NB4 (cell line): ENCODE results near the gene MIF4GD.

Source experiments
- DNase-seq: peaks from one replicate; pipeline ENCODE4 v3.0.0; 2010; ENCODE audit warnings: low read depth
- H3K4me3 ChIP-seq: one replicate; pipeline ENCODE4 v1.5.1; 2011; ENCODE audit warnings: mild to moderate bottlenecking, low read depth, low read length, moderate library complexity
- MYC ChIP-seq: IDR thresholded peaks from 2 replicates; pipeline ENCODE4 v1.6.1; 2011; ENCODE audit warnings: low read depth, low read length
- POLR2A ChIP-seq: IDR thresholded peaks from 2 replicates; pipeline ENCODE4 v1.6.1; 2011; ENCODE audit warnings: mild to moderate bottlenecking; ENCODE audit not compliant: insufficient read length; ENCODE audit errors: extremely low read depth
- TF ChIP-seq, protein P1 (sequence below): IDR thresholded peaks from 2 replicates; pipeline ENCODE4 v1.6.1; 2011; ENCODE audit warnings: low read depth, low read length
- TF ChIP-seq, protein P2 (sequence below): IDR thresholded peaks from one replicate; pipeline ENCODE4 v1.5.1; 2012; ENCODE audit warnings: low read depth, low read length

MIF4GD gene, protein sequence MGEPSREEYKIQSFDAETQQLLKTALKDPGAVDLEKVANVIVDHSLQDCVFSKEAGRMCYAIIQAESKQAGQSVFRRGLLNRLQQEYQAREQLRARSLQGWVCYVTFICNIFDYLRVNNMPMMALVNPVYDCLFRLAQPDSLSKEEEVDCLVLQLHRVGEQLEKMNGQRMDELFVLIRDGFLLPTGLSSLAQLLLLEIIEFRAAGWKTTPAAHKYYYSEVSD

DNA sequence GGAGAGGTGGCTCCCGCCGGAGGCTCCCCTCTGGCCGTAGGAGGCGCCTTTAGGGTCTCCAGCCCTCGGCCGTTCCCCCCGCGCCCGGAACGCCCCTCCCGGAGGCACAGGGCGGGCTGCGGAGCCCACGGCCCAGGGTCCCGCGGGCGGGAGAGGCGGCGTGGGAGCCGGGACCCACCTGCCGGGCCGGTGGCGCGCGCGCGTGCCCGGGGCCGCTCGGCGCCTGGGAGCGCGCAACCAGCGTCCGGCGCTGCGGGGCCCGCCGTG is at the start of gene MIF4GD:
TSS of gene MIF4GD (minus strand) at position 266 of the 267 bp plus-strand sequence. CDS start 1,036 bp downstream, outside the sequence.
- TF ChIP-seq POLR2A: peak; percentile 52
- TF ChIP-seq, protein P1, sequence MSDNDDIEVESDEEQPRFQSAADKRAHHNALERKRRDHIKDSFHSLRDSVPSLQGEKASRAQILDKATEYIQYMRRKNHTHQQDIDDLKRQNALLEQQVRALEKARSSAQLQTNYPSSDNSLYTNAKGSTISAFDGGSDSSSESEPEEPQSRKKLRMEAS: no peak
- H3K4me3 ChIP-seq: peak within 1 kb of the TSS; percentile 76
- DNase-seq: no peak

DNA sequence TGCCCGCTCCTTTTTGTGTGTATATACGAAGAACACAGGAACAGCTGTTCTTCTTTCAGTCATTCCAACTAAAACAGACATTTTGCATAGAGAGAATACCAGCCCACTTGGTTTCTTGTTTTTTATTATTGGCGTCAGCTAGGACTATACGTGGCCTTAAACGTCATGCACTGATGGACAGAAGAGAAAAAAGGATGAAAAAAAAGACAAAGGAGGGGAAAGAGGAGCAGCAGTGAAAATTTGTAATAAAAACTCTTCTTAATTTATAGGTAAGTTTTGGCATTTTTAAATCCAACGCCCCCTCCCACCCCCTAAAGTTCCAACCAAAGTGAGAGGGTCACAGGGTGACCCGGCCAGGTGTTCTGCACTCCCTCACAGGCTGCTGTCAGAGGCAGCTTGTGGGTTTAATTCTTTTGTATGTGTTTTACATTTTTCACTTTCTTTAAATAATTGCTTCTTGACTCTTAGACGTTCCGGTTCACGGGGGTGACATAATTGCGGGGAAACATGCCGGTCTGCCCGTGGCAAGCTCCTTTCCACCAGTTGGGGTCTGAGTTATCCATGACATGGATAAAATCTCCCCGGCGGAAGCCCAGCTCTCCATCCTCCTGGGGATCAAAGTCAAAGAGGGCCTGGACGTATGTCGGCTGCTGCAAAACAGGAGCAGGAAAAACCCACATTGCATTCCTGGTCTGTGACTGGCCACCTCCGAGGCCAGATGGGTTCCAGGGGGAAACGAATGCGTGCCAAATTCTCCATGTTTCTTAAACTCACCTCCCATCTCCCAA is 49.1 kb upstream of the MIF4GD start:
- TF ChIP-seq, protein P1: no peak
- TF ChIP-seq, protein P2, sequence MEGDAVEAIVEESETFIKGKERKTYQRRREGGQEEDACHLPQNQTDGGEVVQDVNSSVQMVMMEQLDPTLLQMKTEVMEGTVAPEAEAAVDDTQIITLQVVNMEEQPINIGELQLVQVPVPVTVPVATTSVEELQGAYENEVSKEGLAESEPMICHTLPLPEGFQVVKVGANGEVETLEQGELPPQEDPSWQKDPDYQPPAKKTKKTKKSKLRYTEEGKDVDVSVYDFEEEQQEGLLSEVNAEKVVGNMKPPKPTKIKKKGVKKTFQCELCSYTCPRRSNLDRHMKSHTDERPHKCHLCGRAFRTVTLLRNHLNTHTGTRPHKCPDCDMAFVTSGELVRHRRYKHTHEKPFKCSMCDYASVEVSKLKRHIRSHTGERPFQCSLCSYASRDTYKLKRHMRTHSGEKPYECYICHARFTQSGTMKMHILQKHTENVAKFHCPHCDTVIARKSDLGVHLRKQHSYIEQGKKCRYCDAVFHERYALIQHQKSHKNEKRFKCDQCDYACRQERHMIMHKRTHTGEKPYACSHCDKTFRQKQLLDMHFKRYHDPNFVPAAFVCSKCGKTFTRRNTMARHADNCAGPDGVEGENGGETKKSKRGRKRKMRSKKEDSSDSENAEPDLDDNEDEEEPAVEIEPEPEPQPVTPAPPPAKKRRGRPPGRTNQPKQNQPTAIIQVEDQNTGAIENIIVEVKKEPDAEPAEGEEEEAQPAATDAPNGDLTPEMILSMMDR: no peak
- TF ChIP-seq POLR2A: no peak
- no peak for TF ChIP-seq MYC
- no peak overlapping the region for H3K4me3 ChIP-seq
- no peak for DNase-seq

- H3K4me3 ChIP-seq: no peak overlapping the region
- DNase-seq: no peak
- TF ChIP-seq, protein P2: no peak
- TF ChIP-seq MYC: no peak
- TF ChIP-seq, protein P1: no peak
Measured at GRCh38 chr17:75318615-75319222, 47.7 kb upstream of the MIF4GD start.

GRCh38 chr17:75318211-75318610 is 47.2 kb upstream of the MIF4GD start:
- H3K4me3 ChIP-seq: no peak overlapping the region
- TF ChIP-seq, protein P2: no peak
- TF ChIP-seq, protein P1: no peak
- no peak for TF ChIP-seq POLR2A
- TF ChIP-seq MYC: no peak
- DNase-seq: no peak

- TF ChIP-seq, protein P1: no peak
- TF ChIP-seq MYC (no peak), POLR2A (no peak)
- TF ChIP-seq, protein P2: no peak
- DNase-seq: peak; percentile 49
- H3K4me3 ChIP-seq: no peak overlapping the region
Measured at GRCh38 chr17:75317671-75318070, 46.6 kb upstream of the MIF4GD start.

- H3K4me3 ChIP-seq: no peak overlapping the region
- TF ChIP-seq MYC (no peak), POLR2A (no peak)
- TF ChIP-seq, protein P1: no peak
- TF ChIP-seq, protein P2: no peak
- peak; percentile 52 for DNase-seq
Measured at GRCh38 chr17:75316253-75316652, 45.2 kb upstream of the MIF4GD start.
